Adipocyte (in vitro differentiated cells): ENCODE measurements around the gene TBX4.

ENCODE experiments used
- DNase-seq: peaks from one replicate; pipeline ENCODE4 v3.0.0-alpha.2; 2015; ENCODE audit warnings: low read depth
- H3K27me3 ChIP-seq: replicated peaks from 2 replicates; pipeline ENCODE4 v1.7.0; 2013; ENCODE audit warnings: mild to moderate bottlenecking, low read length, moderate library complexity; ENCODE audit not compliant: control insufficient read depth, insufficient read depth
- H3K36me3 ChIP-seq: 2 replicates; pipeline ENCODE4 v1.7.0; 2013; ENCODE audit warnings: low read length, mild to moderate bottlenecking, moderate library complexity; ENCODE audit not compliant: control insufficient read depth, insufficient read depth, severe bottlenecking
- H3K4me1 ChIP-seq: 2 replicates; pipeline ENCODE4 v1.7.0; 2013; ENCODE audit warnings: mild to moderate bottlenecking, low read length, moderate library complexity; ENCODE audit not compliant: control insufficient read depth, insufficient read depth
- H3K4me3 ChIP-seq: 2 replicates; pipeline ENCODE4 v1.7.0; 2013; ENCODE audit warnings: mild to moderate bottlenecking, low read length, moderate library complexity
- H3K9ac ChIP-seq: 2 replicates; pipeline ENCODE4 v1.7.0; 2013; ENCODE audit warnings: mild to moderate bottlenecking, low read length, moderate library complexity
- H3K9me3 ChIP-seq: 2 replicates; pipeline ENCODE4 v1.7.0; 2013; ENCODE audit warnings: mild to moderate bottlenecking, low read length, moderate library complexity; ENCODE audit not compliant: control insufficient read depth

TBX4 gene

DNA sequence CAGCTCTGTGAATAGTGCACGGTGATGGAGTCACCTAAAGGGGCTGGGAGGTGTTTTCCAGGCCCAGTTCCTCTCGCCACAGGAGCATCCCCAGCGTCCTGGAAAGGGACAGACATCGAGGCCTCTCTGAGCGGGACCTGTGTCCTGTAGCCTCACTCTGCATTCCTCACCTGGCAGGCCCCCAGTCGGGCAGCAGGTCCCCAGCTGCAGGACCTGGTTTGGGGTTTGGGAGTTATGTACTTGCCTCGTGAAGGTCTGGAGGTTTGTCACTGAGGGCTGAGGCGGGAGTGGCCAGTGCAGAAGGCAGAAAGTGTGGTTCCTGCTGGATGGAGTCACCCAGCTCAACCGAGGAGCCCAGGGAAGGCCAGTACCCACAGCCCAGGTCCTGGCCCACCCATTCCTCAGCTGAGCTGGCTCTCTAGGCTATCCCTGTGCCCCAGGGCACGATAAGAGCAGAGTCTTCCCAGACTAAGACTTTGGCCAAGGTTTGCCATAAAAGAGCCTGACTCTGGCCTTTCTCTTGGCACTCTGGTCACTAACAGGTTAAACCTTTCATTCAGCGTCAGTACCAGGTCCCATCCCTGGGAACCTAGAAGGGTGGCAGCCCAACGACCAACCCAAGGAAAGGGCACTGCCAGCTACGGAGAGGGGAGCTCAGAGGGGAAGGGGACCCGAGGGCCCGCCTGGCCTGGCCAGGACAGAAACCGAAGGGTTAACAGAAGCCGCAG is 24.4 kb downstream of the TBX4 start:
- H3K9ac ChIP-seq = no peak overlapping the region
- H3K36me3 ChIP-seq = no peaks in the 10 kb centered on the region
- no peak for DNase-seq
- no peaks in the 10 kb centered on the region for H3K27me3 ChIP-seq
- peaks cover 3% of the 10 kb centered on the region for H3K4me1 ChIP-seq
- no peaks in the 10 kb centered on the region for H3K9me3 ChIP-seq
- H3K4me3 ChIP-seq = no peak overlapping the region

DNA sequence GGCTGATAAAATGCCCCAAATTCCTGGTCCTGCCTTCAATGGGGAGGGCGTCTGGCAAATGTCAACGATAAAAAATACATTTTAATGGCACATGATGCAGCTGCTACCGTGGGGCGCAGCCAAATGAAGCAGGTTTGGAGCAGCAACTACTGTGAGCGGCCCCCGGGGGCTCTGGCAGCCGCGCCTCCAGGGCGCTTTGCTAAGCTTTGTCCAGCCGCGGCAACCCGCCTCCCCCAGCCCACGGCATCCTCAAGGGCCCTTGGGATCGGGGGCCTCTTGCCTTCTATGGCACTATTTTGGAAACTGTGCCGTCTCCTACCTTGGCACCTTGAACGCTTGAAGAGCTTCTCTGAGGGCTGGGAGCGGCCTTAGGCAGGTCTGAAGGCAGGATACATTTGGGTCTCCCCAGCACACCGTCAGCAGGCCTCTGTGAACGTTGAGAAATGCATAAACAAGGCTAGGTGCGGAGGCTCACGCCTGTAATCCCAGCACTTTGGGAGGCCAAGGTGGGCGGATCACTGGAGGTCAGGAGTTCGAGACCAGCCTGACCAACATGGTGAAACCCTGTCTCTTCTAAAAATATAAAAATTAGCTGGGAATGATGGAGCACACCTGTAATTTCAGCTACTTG is 25.1 kb downstream of the TBX4 start:
- Histone ChIP-seq H3K4me1 (peaks cover 3% of the 10 kb centered on the region), H3K27me3 (no peaks in the 10 kb centered on the region), H3K4me3 (no peak overlapping the region), H3K9ac (no peak overlapping the region), H3K36me3 (no peaks in the 10 kb centered on the region), H3K9me3 (no peaks in the 10 kb centered on the region)
- DNase-seq = no peak

DNA sequence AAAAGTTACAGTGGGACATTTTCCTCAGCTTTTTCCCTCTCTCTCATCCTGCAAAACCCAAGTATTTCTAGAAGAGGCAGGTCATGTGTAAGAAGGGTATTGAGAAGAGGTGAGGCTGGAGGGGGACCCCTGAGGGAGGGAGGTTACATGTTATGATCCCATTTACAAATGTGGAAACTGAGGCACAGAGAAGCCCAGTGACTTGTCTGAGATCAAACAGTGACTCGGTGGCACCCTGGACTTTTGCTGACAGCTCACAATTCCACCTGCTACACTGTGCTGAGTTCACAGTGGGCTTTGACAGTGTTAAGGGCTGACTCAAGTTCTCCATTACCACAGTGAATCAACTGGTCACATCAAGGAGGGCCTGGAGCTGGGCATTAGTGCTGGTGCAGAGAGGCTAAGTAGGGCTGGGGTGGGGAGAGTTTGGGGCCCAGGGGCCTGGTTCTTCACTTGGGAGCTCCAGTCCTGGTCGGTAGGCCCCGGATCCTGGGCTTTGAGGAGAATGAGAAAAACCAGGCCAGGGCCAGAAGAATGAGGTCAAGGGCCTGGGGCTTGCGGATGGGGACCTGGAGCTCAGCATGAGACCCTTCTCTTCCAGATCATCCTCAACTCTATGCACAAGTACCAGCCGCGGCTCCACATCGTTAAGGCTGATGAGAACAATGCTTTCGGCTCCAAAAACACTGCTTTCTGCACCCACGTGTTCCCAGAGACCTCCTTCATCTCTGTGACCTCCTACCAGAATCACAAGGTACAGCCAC is 26.0 kb downstream of the TBX4 start:
- H3K9ac ChIP-seq = no peak overlapping the region
- H3K4me1 ChIP-seq = peaks cover 3% of the 10 kb centered on the region
- H3K27me3 ChIP-seq = no peaks in the 10 kb centered on the region
- H3K36me3 ChIP-seq = no peaks in the 10 kb centered on the region
- DNase-seq = no peak
- H3K9me3 ChIP-seq = no peaks in the 10 kb centered on the region
- H3K4me3 ChIP-seq = no peak overlapping the region

DNA sequence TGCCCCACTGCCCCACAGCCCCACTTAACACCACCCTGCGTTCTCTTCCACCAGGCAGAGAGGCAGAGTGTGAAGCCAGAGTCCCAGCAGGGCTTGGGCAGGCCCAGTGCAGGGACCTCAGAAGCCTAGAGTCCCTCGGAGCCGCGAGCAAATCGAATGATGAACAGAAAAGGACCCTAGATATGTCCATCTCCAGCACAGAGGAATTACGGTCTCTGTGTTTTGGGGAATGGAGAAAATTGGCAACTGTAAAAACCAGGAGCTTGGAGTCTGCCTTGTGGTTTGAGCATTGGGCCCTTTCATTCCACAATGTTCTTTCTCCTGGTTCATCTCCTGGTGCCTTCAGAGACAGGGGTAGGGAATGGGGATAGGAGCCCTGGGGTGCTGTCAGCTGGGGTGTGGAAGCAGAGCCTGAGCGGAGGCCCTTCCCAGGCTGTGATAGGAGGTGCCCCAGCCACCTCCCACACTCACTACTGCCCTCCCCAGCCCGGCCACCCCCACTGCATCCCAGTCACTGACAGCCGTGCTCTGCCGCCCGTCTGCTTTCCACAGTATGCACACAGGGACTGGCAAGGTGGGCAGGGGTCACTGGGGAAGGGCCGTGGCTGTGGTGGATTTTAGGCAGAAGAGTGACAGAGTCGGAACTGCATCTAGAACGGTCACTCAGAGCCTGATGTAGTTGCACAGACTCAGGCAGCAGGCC is 26.7 kb downstream of the TBX4 start:
- H3K27me3 ChIP-seq = no peaks in the 10 kb centered on the region
- H3K9ac ChIP-seq = no peak overlapping the region
- H3K36me3 ChIP-seq = no peaks in the 10 kb centered on the region
- peaks cover 3% of the 10 kb centered on the region for H3K4me1 ChIP-seq
- no peaks in the 10 kb centered on the region for H3K9me3 ChIP-seq
- H3K4me3 ChIP-seq = no peak overlapping the region
- DNase-seq = no peak

DNA sequence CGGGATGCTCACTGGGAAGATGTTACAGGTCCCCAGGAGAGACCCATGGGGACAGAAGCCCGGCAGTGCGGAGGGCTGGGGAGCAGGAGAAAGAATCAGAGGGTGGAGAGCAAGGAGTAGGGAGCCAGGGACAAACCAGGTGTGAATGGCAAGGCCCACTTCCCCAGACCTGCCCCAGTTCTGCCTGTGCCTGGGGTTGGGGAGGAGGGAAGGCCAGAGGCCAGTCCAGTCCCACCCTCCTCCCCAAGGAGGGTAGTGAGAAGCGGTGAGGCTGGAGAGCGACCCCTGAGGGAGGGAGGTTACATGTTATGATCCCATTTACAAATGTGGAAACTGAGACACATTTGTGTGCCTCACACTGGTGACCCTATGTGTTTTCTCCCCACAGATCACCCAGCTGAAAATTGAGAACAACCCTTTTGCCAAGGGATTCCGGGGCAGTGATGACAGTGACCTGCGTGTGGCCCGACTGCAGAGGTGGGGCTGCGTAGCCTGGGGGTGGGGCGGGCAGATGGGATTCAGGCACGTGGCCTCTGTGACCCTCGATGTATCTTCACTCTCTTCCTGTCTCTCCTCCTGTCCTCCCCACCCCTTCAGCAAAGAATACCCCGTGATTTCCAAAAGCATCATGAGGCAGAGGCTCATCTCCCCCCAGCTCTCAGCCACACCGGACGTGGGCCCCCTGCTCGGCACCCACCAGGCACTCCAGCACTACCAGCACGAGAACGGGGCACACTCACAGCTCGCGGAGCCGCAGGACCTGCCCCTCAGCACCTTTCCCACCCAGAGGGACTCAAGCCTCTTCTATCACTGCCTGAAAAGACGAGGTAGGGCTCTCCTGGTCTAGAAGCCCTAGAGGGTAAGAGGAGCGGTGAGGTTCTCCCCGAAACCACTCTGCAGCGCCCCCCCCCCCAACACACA is 27.5 kb downstream of the TBX4 start:
- DNase-seq = no peak
- H3K4me3 ChIP-seq = no peak overlapping the region
- H3K27me3 ChIP-seq = no peaks in the 10 kb centered on the region

DNA sequence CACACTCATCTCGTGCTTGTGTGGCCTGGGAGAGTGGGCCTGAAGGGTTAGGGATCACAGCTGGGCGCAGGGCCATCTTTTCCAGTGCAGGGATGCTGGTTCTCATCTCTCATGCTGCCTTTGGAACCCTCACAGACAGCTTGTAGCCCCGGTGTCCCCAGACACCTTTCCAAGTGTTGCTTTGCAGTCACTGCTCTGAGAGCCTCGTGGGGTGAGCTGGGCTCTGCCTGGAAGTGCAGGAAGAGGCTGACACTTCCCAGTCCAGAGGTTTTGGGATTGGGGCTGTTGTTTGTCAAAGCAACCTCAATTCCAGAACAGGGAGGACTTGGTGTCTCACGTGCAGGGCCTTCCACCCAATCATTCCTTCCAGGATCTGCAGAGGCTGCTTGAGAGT is 28.2 kb downstream of the TBX4 start:
- no peaks in the 10 kb centered on the region for H3K36me3 ChIP-seq
- no peaks in the 10 kb centered on the region for H3K9me3 ChIP-seq
- no peak for DNase-seq
- peaks cover 3% of the 10 kb centered on the region for H3K4me1 ChIP-seq
- no peak overlapping the region for H3K9ac ChIP-seq
- H3K4me3 ChIP-seq = no peak overlapping the region
- H3K27me3 ChIP-seq = peaks cover 5% of the 10 kb centered on the region

More for the DNA sequence above, 27.5 kb downstream of the TBX4 start:
- peaks cover 3% of the 10 kb centered on the region for H3K4me1 ChIP-seq
- H3K36me3 ChIP-seq = no peaks in the 10 kb centered on the region
- H3K9me3 ChIP-seq = no peaks in the 10 kb centered on the region
- H3K9ac ChIP-seq = no peak overlapping the region

DNA sequence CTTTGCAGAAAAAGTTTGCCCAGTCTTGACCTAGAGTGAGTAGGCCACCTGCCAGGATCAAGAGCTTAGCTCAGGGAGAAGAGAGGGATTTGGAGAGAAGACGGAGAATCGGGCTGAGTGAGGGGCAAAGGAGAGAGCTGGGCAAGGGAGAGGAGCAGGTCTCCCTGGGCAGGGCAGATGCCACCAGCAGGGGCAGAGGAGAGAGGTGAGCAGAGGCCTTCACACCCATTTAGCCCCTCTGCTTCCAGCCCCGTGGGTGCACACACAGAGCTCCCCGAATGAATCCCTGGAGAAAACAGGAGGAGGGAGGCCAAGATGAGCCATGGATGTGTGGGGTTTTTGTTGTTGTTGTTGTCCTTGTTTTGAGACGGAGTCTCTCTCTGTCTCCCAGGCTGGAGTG is 29.2 kb downstream of the TBX4 start:
- Histone ChIP-seq H3K27me3 (peaks cover 8% of the 10 kb centered on the region), H3K4me3 (no peak overlapping the region), H3K9me3 (no peaks in the 10 kb centered on the region), H3K9ac (no peak overlapping the region), H3K4me1 (no peaks in the 10 kb centered on the region), H3K36me3 (no peaks in the 10 kb centered on the region)
- DNase-seq = no peak

DNA sequence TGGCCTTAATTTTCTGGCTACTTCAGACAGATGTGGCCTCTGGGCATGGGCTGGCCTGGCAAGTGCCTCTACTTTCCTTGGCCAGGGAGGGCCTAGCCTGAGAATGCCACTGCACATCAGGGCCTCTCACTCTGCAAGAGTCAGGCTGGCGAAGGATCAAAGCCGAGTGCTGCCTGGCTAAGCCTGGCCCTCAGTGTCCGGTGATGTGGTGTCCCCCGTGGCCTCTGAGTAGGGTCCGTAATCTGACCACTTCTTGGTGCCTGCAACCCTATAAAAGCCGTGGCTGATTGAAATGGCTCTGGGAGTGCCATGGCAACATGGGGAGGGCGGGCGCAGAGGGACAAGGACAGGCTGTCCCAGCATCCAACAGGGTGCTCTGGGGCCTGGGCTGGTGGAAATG is 30.2 kb downstream of the TBX4 start:
- H3K4me1 ChIP-seq = no peaks in the 10 kb centered on the region
- H3K4me3 ChIP-seq = no peak overlapping the region
- no peaks in the 10 kb centered on the region for H3K9me3 ChIP-seq
- no peak for DNase-seq
- peaks cover 12% of the 10 kb centered on the region for H3K27me3 ChIP-seq
- no peaks in the 10 kb centered on the region for H3K36me3 ChIP-seq
- no peak overlapping the region for H3K9ac ChIP-seq

DNA sequence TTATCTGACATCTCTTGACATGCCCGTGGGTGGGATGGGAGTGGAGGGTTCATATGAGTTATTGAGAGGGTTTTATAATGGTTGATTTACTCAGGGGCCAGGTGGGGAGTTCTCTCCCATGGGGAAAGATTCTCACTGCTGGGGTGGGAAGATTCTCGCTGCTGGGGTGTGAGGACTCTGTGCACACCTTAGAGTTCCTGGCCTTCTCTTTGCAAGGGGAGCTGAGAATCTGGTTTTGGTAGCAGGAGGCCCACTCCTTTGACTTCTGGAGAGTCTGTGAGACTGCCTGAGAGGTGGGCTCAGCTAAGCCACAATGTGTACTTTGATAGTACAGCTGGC is 31.5 kb downstream of the TBX4 start:
- Histone ChIP-seq H3K9ac (no peak overlapping the region), H3K4me3 (no peak overlapping the region), H3K4me1 (no peaks in the 10 kb centered on the region), H3K27me3 (peaks cover 16% of the 10 kb centered on the region), H3K9me3 (no peaks in the 10 kb centered on the region), H3K36me3 (no peaks in the 10 kb centered on the region)
- DNase-seq = no peak

DNA sequence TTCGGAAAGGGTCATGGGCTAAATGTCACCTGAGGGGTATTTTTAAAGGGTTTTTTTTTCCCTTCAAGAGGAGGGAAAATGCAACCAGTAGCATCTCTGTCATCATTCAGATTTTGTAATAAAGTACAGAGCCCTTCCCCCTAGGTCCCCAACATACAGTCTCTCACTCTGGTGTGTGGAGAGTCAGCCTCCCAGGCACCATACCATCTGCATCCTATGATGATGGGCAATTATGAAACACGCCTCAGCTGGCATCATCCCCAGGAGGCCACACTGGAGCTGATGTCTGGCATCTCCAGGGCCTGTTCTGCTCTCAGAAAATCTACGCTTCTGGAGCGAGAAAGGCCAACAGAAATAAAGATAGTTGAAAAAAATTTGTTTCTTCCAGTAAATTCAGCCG is 32.0 kb downstream of the TBX4 start:
- no peaks in the 10 kb centered on the region for H3K36me3 ChIP-seq
- peaks cover 16% of the 10 kb centered on the region for H3K27me3 ChIP-seq
- no peak overlapping the region for H3K4me3 ChIP-seq
- no peaks in the 10 kb centered on the region for H3K9me3 ChIP-seq
- no peak overlapping the region for H3K9ac ChIP-seq
- no peaks in the 10 kb centered on the region for H3K4me1 ChIP-seq
- no peak for DNase-seq
